K562 treated with DMSO at 1 percent for 12 hours (cell line): ENCODE data around the gene AMOTL1. TPM values are rescaled to one million over a fixed set of nuclear protein-coding genes. Genes with fewer than 3 reads are reported as not detected.

Source experiments
- total RNA-seq: library from RNA; unstranded; fragments of 300-600 nt; gene quantifications from 2 replicates; pipeline ENCODE4 v1.2.3, GENCODE V29; 2022; ENCODE audit not compliant: insufficient read depth

Gene AMOTL1, protein sequence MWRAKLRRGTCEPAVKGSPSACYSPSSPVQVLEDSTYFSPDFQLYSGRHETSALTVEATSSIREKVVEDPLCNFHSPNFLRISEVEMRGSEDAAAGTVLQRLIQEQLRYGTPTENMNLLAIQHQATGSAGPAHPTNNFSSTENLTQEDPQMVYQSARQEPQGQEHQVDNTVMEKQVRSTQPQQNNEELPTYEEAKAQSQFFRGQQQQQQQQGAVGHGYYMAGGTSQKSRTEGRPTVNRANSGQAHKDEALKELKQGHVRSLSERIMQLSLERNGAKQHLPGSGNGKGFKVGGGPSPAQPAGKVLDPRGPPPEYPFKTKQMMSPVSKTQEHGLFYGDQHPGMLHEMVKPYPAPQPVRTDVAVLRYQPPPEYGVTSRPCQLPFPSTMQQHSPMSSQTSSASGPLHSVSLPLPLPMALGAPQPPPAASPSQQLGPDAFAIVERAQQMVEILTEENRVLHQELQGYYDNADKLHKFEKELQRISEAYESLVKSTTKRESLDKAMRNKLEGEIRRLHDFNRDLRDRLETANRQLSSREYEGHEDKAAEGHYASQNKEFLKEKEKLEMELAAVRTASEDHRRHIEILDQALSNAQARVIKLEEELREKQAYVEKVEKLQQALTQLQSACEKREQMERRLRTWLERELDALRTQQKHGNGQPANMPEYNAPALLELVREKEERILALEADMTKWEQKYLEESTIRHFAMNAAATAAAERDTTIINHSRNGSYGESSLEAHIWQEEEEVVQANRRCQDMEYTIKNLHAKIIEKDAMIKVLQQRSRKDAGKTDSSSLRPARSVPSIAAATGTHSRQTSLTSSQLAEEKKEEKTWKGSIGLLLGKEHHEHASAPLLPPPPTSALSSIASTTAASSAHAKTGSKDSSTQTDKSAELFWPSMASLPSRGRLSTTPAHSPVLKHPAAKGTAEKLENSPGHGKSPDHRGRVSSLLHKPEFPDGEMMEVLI
- 5.0 and 23.4 TPM in 2 replicates for total RNA-seq

GRCh38 chr11:94767701-94768601, at the start of gene AMOTL1:
AMOTL1 (plus strand) TSS chr11:94768356; CDS start chr11:94768512, 156 bp downstream.

Other genes with a start within 250 kb of the AMOTL1 start
- 2.7 and 5.6 TPM in 2 replicates for gene FUT4, start 224.4 kb upstream of the AMOTL1 start, total RNA-seq
- gene PIWIL4, start 201.0 kb upstream of the AMOTL1 start, total RNA-seq = 3.7 and 5.1 TPM in 2 replicates
- 38.5 and 42.8 TPM in 2 replicates for gene CWC15, start 205.2 kb downstream of the AMOTL1 start, total RNA-seq
- gene KDM4D, start 205.4 kb downstream of the AMOTL1 start, total RNA-seq = 1.5 and 1.9 TPM in 2 replicates